ENCODE results near the gene PRXL2B. TPM values are rescaled to one million over a fixed set of nuclear protein-coding genes. Genes with fewer than 3 reads are reported as not detected.

PRXL2B gene
- total and polyA plus RNA-seq, 7 experiments from 2014 or later, result 12.3 to 37.0 (median 26.5) TPM

GRCh38 chr1:2553871-2554620 lies 32.5 kb upstream of the PRXL2B start:
- Mint-ChIP-seq H3K9me3 (peaks cover 0 to 1% (median 0%) of the 10 kb centered on the region in 11 donors), H3K27ac (peak overlapping the region in 7 of 9 donors; percentile 89 to 99 (median 97)), H3K4me3 (peak overlapping the region in 5 of 10 donors; percentile 81 to 99 (median 98)), H3K27me3 (no peaks in the 10 kb centered on the region), H3K4me1 (peaks cover 9 to 46% (median 37%) of the 10 kb centered on the region in 7 donors), H3K36me3 (peaks cover 0 to 16% (median 0%) of the 10 kb centered on the region in 5 donors)
- ChIA-PET CTCF (interaction anchor here (1.0 to 3.0 kb wide), 5 partner anchors 24 to 139 kb away, joined by 3 to 28 read pairs (median 6); no protein-coding TSS in a partner anchor), POLR2A (interaction anchor here (9.5 kb wide), 1 partner anchor 28 kb away, joined by 253 read pairs; the partner anchor contains the start of gene PRXL2B)
- Histone ChIP-seq H3K27me3 (ENCODE audit: control insufficient read depth in 2 of 2, insufficient read depth in 2 of 2, low read length in 2 of 2) (no peaks in the 10 kb centered on the region), H3K4me3 (ENCODE audit: low read length) (no peak overlapping the region), H3K9me3 (ENCODE audit: control insufficient read depth in 2 of 3, low read length in 3 of 3) (no peaks in the 10 kb centered on the region), H3K4me1 (ENCODE audit: control insufficient read depth in 2 of 2, insufficient read depth in 2 of 2, low read length in 2 of 2) (peaks cover 30 to 34% of the 10 kb centered on the region in 2 donors), H3K27ac (ENCODE audit: low read depth, low read length) (peak overlapping the region; percentile 93), H3K36me3 (ENCODE audit: control insufficient read depth in 2 of 3, insufficient read depth in 3 of 3, low read length in 3 of 3) (peaks cover 0 to 23% (median 0%) of the 10 kb centered on the region in 3 experiments)
- intact Hi-C loops (cut with micrococcal nuclease), result no loop called here
- ATAC-seq, result no peak
- no peak for DNase-seq

GRCh38 chr1:2554621-2555387 lies 31.8 kb upstream of the PRXL2B start:
- Histone ChIP-seq H3K27me3 (ENCODE audit: control insufficient read depth in 2 of 2, insufficient read depth in 2 of 2, low read length in 2 of 2) (no peaks in the 10 kb centered on the region), H3K36me3 (ENCODE audit: control insufficient read depth in 2 of 3, insufficient read depth in 3 of 3, low read length in 3 of 3) (peaks cover 0 to 31% (median 0%) of the 10 kb centered on the region in 3 experiments), H3K9me3 (ENCODE audit: control insufficient read depth in 2 of 3, low read length in 3 of 3) (no peaks in the 10 kb centered on the region), H3K27ac (ENCODE audit: low read depth, low read length) (peak overlapping the region; percentile 93), H3K4me3 (ENCODE audit: low read length) (peak overlapping the region; percentile 39), H3K4me1 (ENCODE audit: control insufficient read depth in 2 of 2, insufficient read depth in 2 of 2, low read length in 2 of 2) (peaks cover 25 to 28% of the 10 kb centered on the region in 2 donors)
- Mint-ChIP-seq H3K4me3 (peak overlapping the region; percentile 40 to 100 (median 95)), H3K36me3 (peaks cover 0 to 15% (median 0%) of the 10 kb centered on the region in 5 donors), H3K4me1 (peaks cover 9 to 41% (median 35%) of the 10 kb centered on the region in 7 donors), H3K27me3 (no peaks in the 10 kb centered on the region), H3K27ac (peak overlapping the region in 8 of 9 donors; percentile 85 to 99 (median 97)), H3K9me3 (peaks cover 0 to 1% (median 0%) of the 10 kb centered on the region in 11 donors)
- ChIA-PET POLR2A (interaction anchor here (2.0 to 9.5 kb wide), 2 partner anchors 27 to 163 kb away, joined by 6 to 253 read pairs; partner anchors contain the start of genes MORN1, PRXL2B and RER1), CTCF (interaction anchor here (1.0 to 3.0 kb wide), 5 partner anchors 23 to 140 kb away, joined by 3 to 28 read pairs (median 6); no protein-coding TSS in a partner anchor)
- ATAC-seq, result peak; percentile 43
- intact Hi-C loops (cut with micrococcal nuclease), result loop anchor here (1.0 kb wide), 2 partner anchors 30 to 285 kb away; no protein-coding TSS in a partner anchor
- peak in 8 of 9 donors; percentile 50 to 72 (median 58) for DNase-seq

- peak overlapping the region; percentile 89 to 100 (median 99) for H3K4me3 Mint-ChIP-seq
- peak; percentile 72 for ATAC-seq
- peaks cover 9 to 41% (median 34%) of the 10 kb centered on the region in 7 donors for H3K4me1 Mint-ChIP-seq
- H3K36me3 ChIP-seq (ENCODE audit: control insufficient read depth in 2 of 3, insufficient read depth in 3 of 3, low read length in 3 of 3), result peaks cover 0 to 40% (median 0%) of the 10 kb centered on the region in 3 experiments
- peak; percentile 47 to 79 (median 55) for DNase-seq
- ChIA-PET CTCF (interaction anchor here (0.6 to 3.0 kb wide), 14 partner anchors 8 to 366 kb away, joined by 3 to 28 read pairs (median 4); partner anchors contain the start of gene PEX10), POLR2A (interaction anchor here (0.7 to 9.5 kb wide), 14 partner anchors 8 to 998 kb away, joined by 3 to 253 read pairs (median 6); partner anchors contain the start of genes FAAP20, MORN1, PANK4 and PRXL2B)
- H3K36me3 Mint-ChIP-seq, result peaks cover 0 to 14% (median 0%) of the 10 kb centered on the region in 5 donors
- H3K4me3 ChIP-seq (ENCODE audit: low read length), result peak overlapping the region; percentile 83
- peaks cover 25 to 28% of the 10 kb centered on the region in 2 donors for H3K4me1 ChIP-seq (ENCODE audit: control insufficient read depth in 2 of 2, insufficient read depth in 2 of 2, low read length in 2 of 2)
- peak overlapping the region; percentile 93 for H3K27ac ChIP-seq (ENCODE audit: low read depth, low read length)
- no peaks in the 10 kb centered on the region for H3K27me3 ChIP-seq (ENCODE audit: control insufficient read depth in 2 of 2, insufficient read depth in 2 of 2, low read length in 2 of 2)
- intact Hi-C loops (cut with micrococcal nuclease), result loop anchor here (1.0 kb wide), 5 partner anchors 7 to 285 kb away; no protein-coding TSS in a partner anchor
- no peaks in the 10 kb centered on the region for H3K9me3 ChIP-seq (ENCODE audit: control insufficient read depth in 2 of 3, low read length in 3 of 3)
- no peaks in the 10 kb centered on the region for H3K27me3 Mint-ChIP-seq
- peak overlapping the region; percentile 89 to 99 (median 99) for H3K27ac Mint-ChIP-seq
- peaks cover 0 to 1% (median 0%) of the 10 kb centered on the region in 11 donors for H3K9me3 Mint-ChIP-seq
Observed at GRCh38 chr1:2555634-2556276, 30.8 kb upstream of the PRXL2B start.

GRCh38 chr1:2556277-2556677 lies 30.3 kb upstream of the PRXL2B start, which contains the start of gene TNFRSF14:
TSS of gene TNFRSF14 (plus strand) at chr1:2556371. CDS start at chr1:2556665, 294 bp downstream.
- Mint-ChIP-seq H3K36me3 (peaks cover 0 to 16% (median 0%) of the 10 kb centered on the region in 5 donors), H3K4me3 (peak within 1 kb of the TSS; percentile 89 to 100 (median 99)), H3K9me3 (peaks cover 0 to 1% (median 0%) of the 10 kb centered on the region in 11 donors), H3K27ac (peak within 1 kb of the TSS; percentile 89 to 99 (median 99)), H3K4me1 (peaks cover 12 to 42% (median 36%) of the 10 kb centered on the region in 7 donors), H3K27me3 (no peaks in the 10 kb centered on the region)
- H3K27ac ChIP-seq (ENCODE audit: low read depth, low read length), result peak within 1 kb of the TSS; percentile 93
- no peaks in the 10 kb centered on the region for H3K27me3 ChIP-seq (ENCODE audit: control insufficient read depth in 2 of 2, insufficient read depth in 2 of 2, low read length in 2 of 2)
- ATAC-seq (peak; percentile 76), DNase-seq (peak; percentile 47 to 82 (median 75))
- intact Hi-C loops (cut with micrococcal nuclease), result loop anchor here (1.0 kb wide), 4 partner anchors 8 to 87 kb away; no protein-coding TSS in a partner anchor
- ChIA-PET POLR2A (interaction anchor here (0.7 to 9.5 kb wide), 13 partner anchors 8 to 361 kb away, joined by 3 to 253 read pairs (median 6); partner anchors contain the start of genes FAAP20, MORN1, PANK4 and PRXL2B), CTCF (interaction anchor here (0.7 to 3.0 kb wide), 13 partner anchors 9 to 366 kb away, joined by 3 to 28 read pairs (median 5); partner anchors contain the start of gene PEX10)
- peak within 1 kb of the TSS; percentile 83 for H3K4me3 ChIP-seq (ENCODE audit: low read length)
- peaks cover 0 to 45% (median 0%) of the 10 kb centered on the region in 3 experiments for H3K36me3 ChIP-seq (ENCODE audit: control insufficient read depth in 2 of 3, insufficient read depth in 3 of 3, low read length in 3 of 3)
- H3K9me3 ChIP-seq (ENCODE audit: control insufficient read depth in 2 of 3, low read length in 3 of 3), result no peaks in the 10 kb centered on the region
- peaks cover 25 to 28% of the 10 kb centered on the region in 2 donors for H3K4me1 ChIP-seq (ENCODE audit: control insufficient read depth in 2 of 2, insufficient read depth in 2 of 2, low read length in 2 of 2)

- DNase-seq, result peak in 1 of 9 donors; percentile 62
- H3K4me1 Mint-ChIP-seq, result peaks cover 15 to 44% (median 38%) of the 10 kb centered on the region in 7 donors
- peaks cover 0 to 1% (median 0%) of the 10 kb centered on the region in 11 donors for H3K9me3 Mint-ChIP-seq
- Histone ChIP-seq H3K36me3 (ENCODE audit: control insufficient read depth in 2 of 3, insufficient read depth in 3 of 3, low read length in 3 of 3) (peaks cover 0 to 51% (median 0%) of the 10 kb centered on the region in 3 experiments), H3K4me1 (ENCODE audit: control insufficient read depth in 2 of 2, insufficient read depth in 2 of 2, low read length in 2 of 2) (peaks cover 25 to 28% of the 10 kb centered on the region in 2 donors), H3K4me3 (ENCODE audit: low read length) (peak overlapping the region; percentile 83), H3K27ac (ENCODE audit: low read depth, low read length) (peak overlapping the region; percentile 93), H3K27me3 (ENCODE audit: control insufficient read depth in 2 of 2, insufficient read depth in 2 of 2, low read length in 2 of 2) (no peaks in the 10 kb centered on the region), H3K9me3 (ENCODE audit: control insufficient read depth in 2 of 3, low read length in 3 of 3) (no peaks in the 10 kb centered on the region)
- peak; percentile 1 for ATAC-seq
- ChIA-PET CTCF (interaction anchor here (0.7 to 3.0 kb wide), 12 partner anchors 9 to 365 kb away, joined by 3 to 28 read pairs (median 4); partner anchors contain the start of gene PEX10), POLR2A (interaction anchor here (1.2 to 9.5 kb wide), 9 partner anchors 9 to 165 kb away, joined by 4 to 253 read pairs (median 9); partner anchors contain the start of genes MORN1, PANK4, PRXL2B and RER1)
- H3K4me3 Mint-ChIP-seq, result peak overlapping the region; percentile 89 to 100 (median 99)
- intact Hi-C loops (cut with micrococcal nuclease), result loop anchor here (1.0 kb wide), 4 partner anchors 9 to 86 kb away; no protein-coding TSS in a partner anchor
- peak overlapping the region; percentile 89 to 99 (median 99) for H3K27ac Mint-ChIP-seq
- peaks cover 0 to 20% (median 0%) of the 10 kb centered on the region in 5 donors for H3K36me3 Mint-ChIP-seq
- no peaks in the 10 kb centered on the region for H3K27me3 Mint-ChIP-seq
Observed at GRCh38 chr1:2556678-2557481, 29.7 kb upstream of the PRXL2B start.

Measured in naive thymus-derived CD4-positive, alpha-beta T cell (primary cell).